ENCODE measurements around the gene DUSP5.

DNA sequence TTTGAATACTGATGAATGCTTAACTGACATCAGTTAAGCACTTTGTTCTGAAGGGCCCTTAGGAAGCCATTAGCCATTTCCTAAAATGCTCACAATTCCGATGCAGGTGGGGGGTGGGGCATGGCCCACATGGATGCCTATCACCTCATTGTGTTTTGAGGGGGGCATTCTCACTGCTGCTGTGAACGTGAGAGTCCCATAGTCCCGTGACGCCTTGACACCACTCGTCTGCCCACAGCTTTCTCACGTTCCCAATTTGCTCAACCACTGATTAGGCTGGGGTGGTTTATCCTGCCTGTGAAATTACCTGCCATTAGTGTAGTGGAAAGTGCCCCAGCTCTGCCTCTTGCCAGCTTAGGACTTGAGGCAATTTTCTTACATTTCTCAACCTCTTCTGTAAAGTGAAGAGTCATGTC, 31.9 kb downstream of the DUSP5 start:
- TF ChIP-seq, protein P1, sequence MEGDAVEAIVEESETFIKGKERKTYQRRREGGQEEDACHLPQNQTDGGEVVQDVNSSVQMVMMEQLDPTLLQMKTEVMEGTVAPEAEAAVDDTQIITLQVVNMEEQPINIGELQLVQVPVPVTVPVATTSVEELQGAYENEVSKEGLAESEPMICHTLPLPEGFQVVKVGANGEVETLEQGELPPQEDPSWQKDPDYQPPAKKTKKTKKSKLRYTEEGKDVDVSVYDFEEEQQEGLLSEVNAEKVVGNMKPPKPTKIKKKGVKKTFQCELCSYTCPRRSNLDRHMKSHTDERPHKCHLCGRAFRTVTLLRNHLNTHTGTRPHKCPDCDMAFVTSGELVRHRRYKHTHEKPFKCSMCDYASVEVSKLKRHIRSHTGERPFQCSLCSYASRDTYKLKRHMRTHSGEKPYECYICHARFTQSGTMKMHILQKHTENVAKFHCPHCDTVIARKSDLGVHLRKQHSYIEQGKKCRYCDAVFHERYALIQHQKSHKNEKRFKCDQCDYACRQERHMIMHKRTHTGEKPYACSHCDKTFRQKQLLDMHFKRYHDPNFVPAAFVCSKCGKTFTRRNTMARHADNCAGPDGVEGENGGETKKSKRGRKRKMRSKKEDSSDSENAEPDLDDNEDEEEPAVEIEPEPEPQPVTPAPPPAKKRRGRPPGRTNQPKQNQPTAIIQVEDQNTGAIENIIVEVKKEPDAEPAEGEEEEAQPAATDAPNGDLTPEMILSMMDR (IDR thresholded peaks at IDR 0.05; ENCODE audit: low read depth, low read length, missing input control): no peak
- TF ChIP-seq TAF1 (conservative IDR thresholded peaks at IDR 0.05) (no peak), YY1 (IDR thresholded peaks at IDR 0.05) (no peak), SP1 (IDR thresholded peaks at IDR 0.05) (no peak), EGR1 (IDR thresholded peaks at IDR 0.05; ENCODE audit: low read depth in 2 of 2) (no peak), FOXA2 (IDR thresholded peaks at IDR 0.05) (no peak), JUND (IDR thresholded peaks at IDR 0.05) (no peak), RAD21 (IDR thresholded peaks at IDR 0.05) (no peak), NR2F2 (IDR thresholded peaks at IDR 0.05) (no peak), GABPA (IDR thresholded peaks at IDR 0.05 in 1 of 2, conservative IDR thresholded peaks at IDR 0.05 in 1 of 2) (no peak), RXRA (IDR thresholded peaks at IDR 0.05) (no peak)
- TF ChIP-seq, protein P2, sequence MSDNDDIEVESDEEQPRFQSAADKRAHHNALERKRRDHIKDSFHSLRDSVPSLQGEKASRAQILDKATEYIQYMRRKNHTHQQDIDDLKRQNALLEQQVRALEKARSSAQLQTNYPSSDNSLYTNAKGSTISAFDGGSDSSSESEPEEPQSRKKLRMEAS (IDR thresholded peaks at IDR 0.05): no peak
- TF ChIP-seq, protein P3, sequence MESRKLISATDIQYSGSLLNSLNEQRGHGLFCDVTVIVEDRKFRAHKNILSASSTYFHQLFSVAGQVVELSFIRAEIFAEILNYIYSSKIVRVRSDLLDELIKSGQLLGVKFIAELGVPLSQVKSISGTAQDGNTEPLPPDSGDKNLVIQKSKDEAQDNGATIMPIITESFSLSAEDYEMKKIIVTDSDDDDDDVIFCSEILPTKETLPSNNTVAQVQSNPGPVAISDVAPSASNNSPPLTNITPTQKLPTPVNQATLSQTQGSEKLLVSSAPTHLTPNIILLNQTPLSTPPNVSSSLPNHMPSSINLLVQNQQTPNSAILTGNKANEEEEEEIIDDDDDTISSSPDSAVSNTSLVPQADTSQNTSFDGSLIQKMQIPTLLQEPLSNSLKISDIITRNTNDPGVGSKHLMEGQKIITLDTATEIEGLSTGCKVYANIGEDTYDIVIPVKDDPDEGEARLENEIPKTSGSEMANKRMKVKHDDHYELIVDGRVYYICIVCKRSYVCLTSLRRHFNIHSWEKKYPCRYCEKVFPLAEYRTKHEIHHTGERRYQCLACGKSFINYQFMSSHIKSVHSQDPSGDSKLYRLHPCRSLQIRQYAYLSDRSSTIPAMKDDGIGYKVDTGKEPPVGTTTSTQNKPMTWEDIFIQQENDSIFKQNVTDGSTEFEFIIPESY (IDR thresholded peaks at IDR 0.05): no peak
- TF ChIP-seq, protein P4, sequence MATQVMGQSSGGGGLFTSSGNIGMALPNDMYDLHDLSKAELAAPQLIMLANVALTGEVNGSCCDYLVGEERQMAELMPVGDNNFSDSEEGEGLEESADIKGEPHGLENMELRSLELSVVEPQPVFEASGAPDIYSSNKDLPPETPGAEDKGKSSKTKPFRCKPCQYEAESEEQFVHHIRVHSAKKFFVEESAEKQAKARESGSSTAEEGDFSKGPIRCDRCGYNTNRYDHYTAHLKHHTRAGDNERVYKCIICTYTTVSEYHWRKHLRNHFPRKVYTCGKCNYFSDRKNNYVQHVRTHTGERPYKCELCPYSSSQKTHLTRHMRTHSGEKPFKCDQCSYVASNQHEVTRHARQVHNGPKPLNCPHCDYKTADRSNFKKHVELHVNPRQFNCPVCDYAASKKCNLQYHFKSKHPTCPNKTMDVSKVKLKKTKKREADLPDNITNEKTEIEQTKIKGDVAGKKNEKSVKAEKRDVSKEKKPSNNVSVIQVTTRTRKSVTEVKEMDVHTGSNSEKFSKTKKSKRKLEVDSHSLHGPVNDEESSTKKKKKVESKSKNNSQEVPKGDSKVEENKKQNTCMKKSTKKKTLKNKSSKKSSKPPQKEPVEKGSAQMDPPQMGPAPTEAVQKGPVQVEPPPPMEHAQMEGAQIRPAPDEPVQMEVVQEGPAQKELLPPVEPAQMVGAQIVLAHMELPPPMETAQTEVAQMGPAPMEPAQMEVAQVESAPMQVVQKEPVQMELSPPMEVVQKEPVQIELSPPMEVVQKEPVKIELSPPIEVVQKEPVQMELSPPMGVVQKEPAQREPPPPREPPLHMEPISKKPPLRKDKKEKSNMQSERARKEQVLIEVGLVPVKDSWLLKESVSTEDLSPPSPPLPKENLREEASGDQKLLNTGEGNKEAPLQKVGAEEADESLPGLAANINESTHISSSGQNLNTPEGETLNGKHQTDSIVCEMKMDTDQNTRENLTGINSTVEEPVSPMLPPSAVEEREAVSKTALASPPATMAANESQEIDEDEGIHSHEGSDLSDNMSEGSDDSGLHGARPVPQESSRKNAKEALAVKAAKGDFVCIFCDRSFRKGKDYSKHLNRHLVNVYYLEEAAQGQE (IDR thresholded peaks at IDR 0.05): no peak

Data from liver (tissue), 3 donors.